Keratinocyte (primary cell): ENCODE data around the gene ANKRD62.

Experiments used
- CTCF ChIP-seq, 3 experiments: IDR thresholded peaks in 1 of 3; conservative IDR thresholded peaks in 1 of 3; optimal IDR thresholded peaks in 1 of 3; 2 replicates in 2 of 3; 3 replicates in 1 of 3; pipeline versions ENCODE3 to v1.5.1; 2011; ENCODE audit warnings: low read length in 3 of 3, mild to moderate bottlenecking in 3 of 3, moderate library complexity in 2 of 3, control low read depth in 1 of 3, inconsistent platforms in 1 of 3; ENCODE audit not compliant: insufficient read depth in 2 of 3; ENCODE audit errors: extremely low read depth in 1 of 3
- EZH2 ChIP-seq: IDR thresholded peaks from one replicate; pipeline ENCODE4 v1.6.1; 2012; ENCODE audit warnings: inconsistent platforms, mild to moderate bottlenecking, low read length, moderate library complexity

GRCh38 chr18:12057419-12058039 lies 36.1 kb upstream of the ANKRD62 start:
- TF ChIP-seq CTCF (optimal IDR thresholded peaks at IDR 0.05 in 1 of 3, IDR thresholded peaks at IDR 0.05 in 1 of 3, conservative IDR thresholded peaks at IDR 0.05 in 1 of 3; ENCODE audit: extremely low read depth in 1 of 3, insufficient read depth in 2 of 3, low read length in 3 of 3): peak in 1 of 3 experiments; percentile 2
- TF ChIP-seq EZH2: no peak
